ENCODE results near the gene PAX2. TPM values are rescaled to one million over a fixed set of nuclear protein-coding genes. Genes with fewer than 3 reads are reported as not detected.

PAX2 gene
- total RNA-seq, 5 donors from 2014 or later (not counting 1 experiment from before 2014, with no cell fraction given): not detected

- Mint-ChIP-seq H3K4me3 (no peak overlapping the region), H3K27me3 (peaks cover 7 to 36% of the 10 kb centered on the region in 2 donors), H3K9me3 (no peaks in the 10 kb centered on the region), H3K27ac (no peak overlapping the region), H3K36me3 (no peaks in the 10 kb centered on the region), H3K4me1 (no peaks in the 10 kb centered on the region)
- ChIA-PET CTCF (interaction anchor here in 1 of 2 donors (0.6 kb wide), 1 partner anchor 893 kb away, joined by 3 read pairs; no protein-coding TSS in a partner anchor), POLR2A (no interaction called here)
- Histone ChIP-seq H3K4me1 (ENCODE audit: control insufficient read depth in 1 of 2, extremely low read depth in 1 of 2, insufficient read depth in 2 of 2, low read length in 2 of 2) (no peaks in the 10 kb centered on the region), H3K9me3 (no peaks in the 10 kb centered on the region), H3K4me3 (ENCODE audit: control insufficient read depth in 1 of 2, extremely low read depth in 1 of 2, low read length in 1 of 2) (no peak overlapping the region), H3K36me3 (ENCODE audit: control insufficient read depth in 2 of 2, extremely low read depth in 1 of 2, insufficient read depth in 1 of 2, low read length in 1 of 2) (no peaks in the 10 kb centered on the region), H3K27ac (ENCODE audit: low read length) (no peak overlapping the region), H3K27me3 (replicated peaks in 1 of 2; ENCODE audit: control insufficient read depth in 2 of 2, extremely low read depth in 1 of 2, insufficient read depth in 2 of 2, low read length in 1 of 2) (peaks cover 0 to 49% of the 10 kb centered on the region in 2 experiments)
- no peak for DNase-seq
- no peak for ATAC-seq (replicated peaks in 1 of 4)
- whole genome bisulfite sequencing (ENCODE audit: insufficient coverage): 87% methylated on average over 8 of the region's 20 CpGs
Measured at GRCh38 chr10:100874702-100875483, 129.5 kb downstream of the PAX2 start.

GRCh38 chr10:100875484-100876166, 130.2 kb downstream of the PAX2 start:
- H3K9me3 Mint-ChIP-seq: no peaks in the 10 kb centered on the region
- peaks cover 0 to 49% of the 10 kb centered on the region in 2 experiments for H3K27me3 ChIP-seq (replicated peaks in 1 of 2; ENCODE audit: control insufficient read depth in 2 of 2, extremely low read depth in 1 of 2, insufficient read depth in 2 of 2, low read length in 1 of 2)
- POLR2A ChIA-PET: no interaction called here
- peaks cover 7 to 36% of the 10 kb centered on the region in 2 donors for H3K27me3 Mint-ChIP-seq
- no peaks in the 10 kb centered on the region for H3K4me1 Mint-ChIP-seq
- no peaks in the 10 kb centered on the region for H3K4me1 ChIP-seq (ENCODE audit: control insufficient read depth in 1 of 2, extremely low read depth in 1 of 2, insufficient read depth in 2 of 2, low read length in 2 of 2)
- ATAC-seq (replicated peaks in 1 of 4) (no peak), DNase-seq (no peak)
- 100% methylated on average over 1 of the region's 5 CpGs for WGBS (ENCODE audit: insufficient coverage)
- no peaks in the 10 kb centered on the region for H3K9me3 ChIP-seq
- H3K27ac ChIP-seq (ENCODE audit: low read length): no peak overlapping the region
- H3K4me3 ChIP-seq (ENCODE audit: control insufficient read depth in 1 of 2, extremely low read depth in 1 of 2, low read length in 1 of 2): no peak overlapping the region
- H3K36me3 ChIP-seq (ENCODE audit: control insufficient read depth in 2 of 2, extremely low read depth in 1 of 2, insufficient read depth in 1 of 2, low read length in 1 of 2): no peaks in the 10 kb centered on the region
- no peak overlapping the region for H3K4me3 Mint-ChIP-seq
- no peak overlapping the region for H3K27ac Mint-ChIP-seq
- H3K36me3 Mint-ChIP-seq: no peaks in the 10 kb centered on the region
- CTCF ChIA-PET: no interaction called here

GRCh38 chr10:100876585-100877460, 131.4 kb downstream of the PAX2 start:
- WGBS (ENCODE audit: insufficient coverage): 54% methylated on average over 15 of the region's 24 CpGs
- no peaks in the 10 kb centered on the region for H3K4me1 Mint-ChIP-seq
- ATAC-seq (replicated peaks in 1 of 4): no peak
- peaks cover 7 to 36% of the 10 kb centered on the region in 2 donors for H3K27me3 Mint-ChIP-seq
- no peak overlapping the region for H3K4me3 Mint-ChIP-seq
- H3K9me3 Mint-ChIP-seq: no peaks in the 10 kb centered on the region
- peaks cover 0 to 46% of the 10 kb centered on the region in 2 experiments for H3K27me3 ChIP-seq (replicated peaks in 1 of 2; ENCODE audit: control insufficient read depth in 2 of 2, extremely low read depth in 1 of 2, insufficient read depth in 2 of 2, low read length in 1 of 2)
- no peak overlapping the region for H3K27ac ChIP-seq (ENCODE audit: low read length)
- H3K27ac Mint-ChIP-seq: no peak overlapping the region
- H3K4me1 ChIP-seq (ENCODE audit: control insufficient read depth in 1 of 2, extremely low read depth in 1 of 2, insufficient read depth in 2 of 2, low read length in 2 of 2): no peaks in the 10 kb centered on the region
- CTCF ChIA-PET: no interaction called here
- H3K36me3 ChIP-seq (ENCODE audit: control insufficient read depth in 2 of 2, extremely low read depth in 1 of 2, insufficient read depth in 1 of 2, low read length in 1 of 2): no peaks in the 10 kb centered on the region
- no peak overlapping the region for H3K4me3 ChIP-seq (ENCODE audit: control insufficient read depth in 1 of 2, extremely low read depth in 1 of 2, low read length in 1 of 2)
- POLR2A ChIA-PET: no interaction called here
- no peak for DNase-seq
- H3K36me3 Mint-ChIP-seq: no peaks in the 10 kb centered on the region
- H3K9me3 ChIP-seq: no peaks in the 10 kb centered on the region

- ChIA-PET CTCF (no interaction called here), POLR2A (no interaction called here)
- H3K27me3 Mint-ChIP-seq: peaks cover 7 to 36% of the 10 kb centered on the region in 2 donors
- H3K36me3 Mint-ChIP-seq: no peaks in the 10 kb centered on the region
- no peaks in the 10 kb centered on the region for H3K4me1 Mint-ChIP-seq
- Histone ChIP-seq H3K4me3 (ENCODE audit: control insufficient read depth in 1 of 2, extremely low read depth in 1 of 2, low read length in 1 of 2) (no peak overlapping the region), H3K9me3 (no peaks in the 10 kb centered on the region), H3K27ac (ENCODE audit: low read length) (no peak overlapping the region), H3K27me3 (replicated peaks in 1 of 2; ENCODE audit: control insufficient read depth in 2 of 2, extremely low read depth in 1 of 2, insufficient read depth in 2 of 2, low read length in 1 of 2) (peaks cover 0 to 46% of the 10 kb centered on the region in 2 experiments), H3K4me1 (ENCODE audit: control insufficient read depth in 1 of 2, extremely low read depth in 1 of 2, insufficient read depth in 2 of 2, low read length in 2 of 2) (no peaks in the 10 kb centered on the region), H3K36me3 (ENCODE audit: control insufficient read depth in 2 of 2, extremely low read depth in 1 of 2, insufficient read depth in 1 of 2, low read length in 1 of 2) (no peaks in the 10 kb centered on the region)
- H3K9me3 Mint-ChIP-seq: no peaks in the 10 kb centered on the region
- H3K4me3 Mint-ChIP-seq: no peak overlapping the region
- no peak for ATAC-seq (replicated peaks in 1 of 4)
- no peak overlapping the region for H3K27ac Mint-ChIP-seq
- DNase-seq: no peak
- 78% methylated on average over 10 of the region's 11 CpGs for WGBS (ENCODE audit: insufficient coverage)
Measured at GRCh38 chr10:100877461-100877850, 132.1 kb downstream of the PAX2 start.

- ChIA-PET POLR2A (interaction anchor here in 1 of 2 donors (0.5 kb wide), 1 partner anchor 43 kb away, joined by 4 read pairs; no protein-coding TSS in a partner anchor), CTCF (no interaction called here)
- H3K9me3 ChIP-seq: no peaks in the 10 kb centered on the region
- peak in 14 of 35 experiments; percentile 2 to 43 (median 8) for DNase-seq
- H3K4me1 ChIP-seq (ENCODE audit: control insufficient read depth in 1 of 2, extremely low read depth in 1 of 2, insufficient read depth in 2 of 2, low read length in 2 of 2): no peaks in the 10 kb centered on the region
- H3K36me3 ChIP-seq (ENCODE audit: control insufficient read depth in 2 of 2, extremely low read depth in 1 of 2, insufficient read depth in 1 of 2, low read length in 1 of 2): no peaks in the 10 kb centered on the region
- ATAC-seq (replicated peaks in 1 of 4): peak in 2 of 4 experiments; percentile 40 to 41
- no peak overlapping the region for H3K4me3 ChIP-seq (ENCODE audit: control insufficient read depth in 1 of 2, extremely low read depth in 1 of 2, low read length in 1 of 2)
- H3K27me3 ChIP-seq (replicated peaks in 1 of 2; ENCODE audit: control insufficient read depth in 2 of 2, extremely low read depth in 1 of 2, insufficient read depth in 2 of 2, low read length in 1 of 2): peaks cover 0 to 42% of the 10 kb centered on the region in 2 experiments
- H3K27ac ChIP-seq (ENCODE audit: low read length): no peak overlapping the region
- Mint-ChIP-seq H3K9me3 (no peaks in the 10 kb centered on the region), H3K4me3 (no peak overlapping the region), H3K27me3 (peaks cover 7 to 31% of the 10 kb centered on the region in 2 donors), H3K27ac (no peak overlapping the region), H3K36me3 (no peaks in the 10 kb centered on the region), H3K4me1 (no peaks in the 10 kb centered on the region)
- WGBS (ENCODE audit: insufficient coverage): 21% methylated on average over 5 of the region's 5 CpGs
Measured at GRCh38 chr10:100878291-100878910, 133.0 kb downstream of the PAX2 start.
